Muscle of leg (tissue), 11 donors: ENCODE results near the gene DAB1. TPM values are rescaled to one million over a fixed set of nuclear protein-coding genes. Genes with fewer than 3 reads are reported as not detected.
A peak's percentile ranks its signal among the peaks of the same experiment; 100 is the strongest.

Source experiments
- DNase-seq: peaks from one replicate; pipeline ENCODE4 v3.0.0; 2013
- H3K27ac ChIP-seq: one replicate; pipeline ENCODE4 v1.5.1; 2013; ENCODE audit warnings: mild to moderate bottlenecking, low read length, control low read depth
- H3K27me3 ChIP-seq: one replicate; pipeline ENCODE4 v1.6.1; 2013; ENCODE audit warnings: low read length; ENCODE audit not compliant: control insufficient read depth, insufficient read depth
- H3K36me3 ChIP-seq: one replicate; pipeline ENCODE4 v1.6.1; 2013; ENCODE audit warnings: low read length; ENCODE audit not compliant: control insufficient read depth, insufficient read depth
- H3K4me1 ChIP-seq: one replicate; pipeline ENCODE4 v1.6.1; 2013; ENCODE audit warnings: low read length; ENCODE audit not compliant: control insufficient read depth, insufficient read depth
- H3K4me3 ChIP-seq: one replicate; pipeline ENCODE4 v1.5.1; 2013; ENCODE audit warnings: low read length, control low read depth
- H3K9me3 ChIP-seq: replicated peaks from 2 replicates; pipeline ENCODE4 v1.6.1; 2013; ENCODE audit warnings: low read depth, low read length; ENCODE audit not compliant: control insufficient read depth
- WGBS: methylation state at CpG from one replicate; pipeline ENCODE4 v1.1.5; 2013; ENCODE audit warnings: missing lambda C conversion rate; ENCODE audit not compliant: insufficient coverage; 5-methylcytosine and 5-hydroxymethylcytosine counted together
- polyA plus RNA-seq, 8 donors: library from polyadenylated mRNA; unstranded; fragments of 120-200 nt; gene quantifications; one replicate each; pipeline versions ENCODE4 v1.2.1 to v1.2.3, GENCODE V29; 2013; ENCODE audit warnings: inconsistent platforms in 1 of 8, low replicate concordance in 1 of 8; ENCODE audit not compliant: insufficient read length in 8 of 8, insufficient read depth in 1 of 8
- total RNA-seq: library from RNA; stranded (reverse); fragments of 120-200 nt; gene quantifications from one replicate; pipeline ENCODE4 v1.2.4, GENCODE V29; 2013

DAB1 gene
- total and polyA plus RNA-seq, 9 donors: 1.1 to 8.1 (median 2.6) TPM

GRCh38 chr1:56991576-56991975, 432.3 kb downstream of the DAB1 start:
- Histone ChIP-seq H3K9me3 (no peaks in the 10 kb centered on the region), H3K4me3 (no peak overlapping the region), H3K27me3 (no peaks in the 10 kb centered on the region), H3K27ac (no peak overlapping the region), H3K36me3 (no peaks in the 10 kb centered on the region), H3K4me1 (no peaks in the 10 kb centered on the region)
- WGBS: 92% methylated on average over 2 of the region's 3 CpGs
- no peak for DNase-seq

GRCh38 chr1:56986397-56986796, 437.5 kb downstream of the DAB1 start:
- no peaks in the 10 kb centered on the region for H3K27me3 ChIP-seq
- no peaks in the 10 kb centered on the region for H3K36me3 ChIP-seq
- H3K9me3 ChIP-seq: no peaks in the 10 kb centered on the region
- H3K27ac ChIP-seq: no peak overlapping the region
- no peak for DNase-seq
- WGBS: 73% methylated on average over 1 of the region's 2 CpGs
- H3K4me3 ChIP-seq: no peak overlapping the region
- H3K4me1 ChIP-seq: no peaks in the 10 kb centered on the region

- WGBS: 100% methylated on average over 1 of the region's 2 CpGs
- H3K27ac ChIP-seq: no peak overlapping the region
- DNase-seq: no peak
- no peaks in the 10 kb centered on the region for H3K27me3 ChIP-seq
- H3K9me3 ChIP-seq: no peaks in the 10 kb centered on the region
- no peaks in the 10 kb centered on the region for H3K36me3 ChIP-seq
- H3K4me1 ChIP-seq: no peaks in the 10 kb centered on the region
- H3K4me3 ChIP-seq: no peak overlapping the region
Measured at GRCh38 chr1:56985857-56986256, 438.0 kb downstream of the DAB1 start.

GRCh38 chr1:56983484-56983883, 440.4 kb downstream of the DAB1 start:
- H3K36me3 ChIP-seq: no peaks in the 10 kb centered on the region
- 83% methylated on average over 1 of the region's 6 CpGs for WGBS
- DNase-seq: no peak
- H3K4me1 ChIP-seq: no peaks in the 10 kb centered on the region
- no peak overlapping the region for H3K27ac ChIP-seq
- no peaks in the 10 kb centered on the region for H3K9me3 ChIP-seq
- H3K4me3 ChIP-seq: no peak overlapping the region
- no peaks in the 10 kb centered on the region for H3K27me3 ChIP-seq

- H3K27me3 ChIP-seq: no peaks in the 10 kb centered on the region
- peak; percentile 64 for DNase-seq
- no peak overlapping the region for H3K4me3 ChIP-seq
- H3K27ac ChIP-seq: no peak overlapping the region
- no peaks in the 10 kb centered on the region for H3K4me1 ChIP-seq
- no peaks in the 10 kb centered on the region for H3K36me3 ChIP-seq
- H3K9me3 ChIP-seq: no peaks in the 10 kb centered on the region
- WGBS: no CpG with 5 or more reads among the region's 4 CpGs
Measured at GRCh38 chr1:56979986-56980755, 443.7 kb downstream of the DAB1 start.

- DNase-seq: no peak
- H3K27me3 ChIP-seq: no peaks in the 10 kb centered on the region
- H3K4me3 ChIP-seq: no peak overlapping the region
- no peaks in the 10 kb centered on the region for H3K36me3 ChIP-seq
- H3K4me1 ChIP-seq: no peaks in the 10 kb centered on the region
- no CpG with 5 or more reads among the region's 5 CpGs for WGBS
- no peak overlapping the region for H3K27ac ChIP-seq
- no peaks in the 10 kb centered on the region for H3K9me3 ChIP-seq
Measured at GRCh38 chr1:56978819-56979218, 445.0 kb downstream of the DAB1 start.

GRCh38 chr1:56977910-56978309, 445.9 kb downstream of the DAB1 start:
- no peak for DNase-seq
- Histone ChIP-seq H3K36me3 (no peaks in the 10 kb centered on the region), H3K27me3 (no peaks in the 10 kb centered on the region), H3K4me3 (no peak overlapping the region), H3K4me1 (no peaks in the 10 kb centered on the region), H3K27ac (no peak overlapping the region), H3K9me3 (no peaks in the 10 kb centered on the region)
- no CpG with 5 or more reads among the region's 4 CpGs for WGBS

- 66% methylated on average over 4 of the region's 4 CpGs for WGBS
- no peak overlapping the region for H3K4me3 ChIP-seq
- no peaks in the 10 kb centered on the region for H3K36me3 ChIP-seq
- DNase-seq: no peak
- no peaks in the 10 kb centered on the region for H3K4me1 ChIP-seq
- no peaks in the 10 kb centered on the region for H3K27me3 ChIP-seq
- no peaks in the 10 kb centered on the region for H3K9me3 ChIP-seq
- H3K27ac ChIP-seq: no peak overlapping the region
Measured at GRCh38 chr1:56975446-56975845, 448.4 kb downstream of the DAB1 start.

- WGBS: 71% methylated on average over 1 of the region's 5 CpGs
- no peak overlapping the region for H3K27ac ChIP-seq
- H3K36me3 ChIP-seq: no peaks in the 10 kb centered on the region
- no peak overlapping the region for H3K4me3 ChIP-seq
- no peaks in the 10 kb centered on the region for H3K4me1 ChIP-seq
- no peaks in the 10 kb centered on the region for H3K9me3 ChIP-seq
- no peaks in the 10 kb centered on the region for H3K27me3 ChIP-seq
- DNase-seq: no peak
Measured at GRCh38 chr1:56973923-56974742, 449.7 kb downstream of the DAB1 start.

GRCh38 chr1:56972976-56973375, 450.9 kb downstream of the DAB1 start:
- Histone ChIP-seq H3K36me3 (no peaks in the 10 kb centered on the region), H3K4me3 (no peak overlapping the region), H3K27me3 (no peaks in the 10 kb centered on the region), H3K4me1 (no peaks in the 10 kb centered on the region), H3K27ac (no peak overlapping the region), H3K9me3 (peaks cover 4% of the 10 kb centered on the region)
- no CpG with 5 or more reads among the region's 1 CpG for WGBS
- DNase-seq: no peak
